GM19463 (cell line): Measurements from ENCODE around the gene PAPSS2.

Source experiments
- ATAC-seq: cut with Tn5 transposase; IDR thresholded peaks from one replicate; pipeline ENCODE4 v1.9.1; 2021; ENCODE audit warnings: mild to moderate bottlenecking, moderate library complexity; ENCODE audit not compliant: unreplicated experiment

Gene PAPSS2

DNA sequence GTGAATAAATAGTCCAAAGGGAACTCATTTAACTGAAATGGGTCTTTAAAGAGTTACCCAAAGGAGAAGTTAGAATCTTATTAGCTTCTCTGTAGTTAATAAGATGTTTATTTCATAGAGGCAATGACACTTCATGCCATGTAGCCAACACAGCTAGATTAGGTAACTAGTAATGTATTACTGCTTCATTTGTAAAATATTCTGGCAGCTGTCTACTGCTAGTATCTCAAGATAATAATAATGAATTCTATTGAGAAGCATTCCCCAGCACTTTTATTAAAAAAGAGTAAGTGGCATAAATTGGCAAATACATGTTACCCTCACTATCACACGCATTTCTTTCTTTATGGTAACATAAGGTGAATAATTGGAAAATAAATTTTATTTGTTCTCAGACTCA, 10.1 kb downstream of the PAPSS2 start:
- no peak for ATAC-seq

DNA sequence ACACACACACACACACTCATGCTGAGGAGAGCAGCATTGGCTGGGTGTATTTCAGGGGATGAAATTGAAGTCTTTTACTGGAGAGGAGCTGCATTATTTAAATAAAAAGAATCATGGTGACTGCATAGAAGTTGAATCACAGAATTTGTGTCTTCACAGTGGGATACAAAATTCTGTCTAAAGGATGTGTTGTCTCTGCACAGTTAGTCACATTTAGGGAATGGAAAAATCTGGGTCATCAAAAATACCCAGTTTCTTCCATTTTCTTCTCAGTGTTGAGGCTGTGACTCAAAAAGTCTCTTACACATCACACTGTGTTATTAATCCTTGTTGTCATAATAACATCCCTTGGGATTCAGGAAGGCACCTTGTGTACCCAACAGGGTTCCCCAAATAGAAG, 10.9 kb downstream of the PAPSS2 start:
- ATAC-seq = no peak

DNA sequence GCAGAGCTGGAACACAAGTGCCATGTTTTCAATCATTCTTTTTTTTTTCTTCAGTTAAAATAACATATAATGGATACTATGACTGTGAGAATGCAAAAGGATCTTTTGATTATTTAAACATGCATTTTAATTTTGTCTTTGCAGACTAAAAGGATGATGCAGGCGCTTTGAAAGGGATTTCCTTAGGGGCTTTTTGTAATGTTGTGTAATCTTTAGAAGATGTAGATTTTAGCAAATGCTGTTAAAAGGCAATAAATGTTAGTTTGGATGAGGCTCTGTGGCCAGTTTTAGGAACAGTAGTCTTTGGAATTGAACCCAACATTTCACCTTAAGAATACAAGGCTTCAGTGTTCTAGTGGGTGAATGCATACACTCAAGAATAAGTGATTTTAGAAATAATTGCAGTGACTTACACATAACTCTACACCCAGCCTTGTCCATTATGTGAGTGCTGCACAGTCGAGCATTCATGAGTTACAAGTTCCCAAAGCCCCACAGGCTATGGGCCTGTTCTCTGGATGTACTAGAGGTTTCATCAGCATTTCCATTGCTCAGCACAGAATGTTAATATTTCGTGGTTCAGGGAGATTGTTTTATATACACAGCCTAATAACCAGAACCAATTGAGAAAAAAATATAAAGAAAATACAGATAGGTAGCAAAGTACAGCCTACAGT, 11.6 kb downstream of the PAPSS2 start:
- ATAC-seq = no peak

DNA sequence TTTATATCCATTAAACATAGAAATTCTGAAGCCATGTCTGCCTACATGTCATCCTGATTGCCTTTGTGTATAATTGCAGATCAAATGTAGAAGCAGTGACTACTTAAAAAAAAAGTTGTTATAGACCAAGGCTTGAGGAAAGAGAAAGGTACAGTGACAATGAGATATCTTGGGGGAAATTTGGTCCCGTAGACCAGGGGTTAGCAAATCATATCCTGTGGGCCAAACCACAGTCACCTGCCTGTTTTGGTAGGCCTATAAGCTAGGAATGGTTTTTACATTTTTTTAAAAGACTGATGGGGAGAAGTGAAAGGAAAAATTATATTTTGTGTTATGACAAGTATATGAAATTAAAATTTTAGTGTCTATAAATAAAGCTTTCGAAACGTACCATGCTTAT, 12.9 kb downstream of the PAPSS2 start:
- no peak for ATAC-seq

DNA sequence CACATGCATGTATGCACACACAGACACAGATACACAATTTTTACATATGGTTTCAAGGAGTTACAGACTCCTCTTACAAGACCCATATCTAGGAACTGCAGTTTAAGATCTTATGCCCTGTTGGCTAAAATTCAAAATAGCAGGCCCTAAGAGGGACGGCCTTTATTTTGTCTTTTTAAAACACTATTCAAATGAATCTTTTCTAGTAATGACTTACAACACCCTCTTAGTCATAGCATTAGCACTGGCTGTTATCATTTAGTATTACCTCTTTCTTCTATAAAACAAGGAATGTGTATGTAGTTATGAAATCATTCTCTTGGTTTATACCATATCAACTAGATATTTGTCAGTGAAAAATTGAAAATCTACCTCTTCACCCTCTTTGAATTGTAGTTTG, 15.3 kb downstream of the PAPSS2 start:
- ATAC-seq = no peak

DNA sequence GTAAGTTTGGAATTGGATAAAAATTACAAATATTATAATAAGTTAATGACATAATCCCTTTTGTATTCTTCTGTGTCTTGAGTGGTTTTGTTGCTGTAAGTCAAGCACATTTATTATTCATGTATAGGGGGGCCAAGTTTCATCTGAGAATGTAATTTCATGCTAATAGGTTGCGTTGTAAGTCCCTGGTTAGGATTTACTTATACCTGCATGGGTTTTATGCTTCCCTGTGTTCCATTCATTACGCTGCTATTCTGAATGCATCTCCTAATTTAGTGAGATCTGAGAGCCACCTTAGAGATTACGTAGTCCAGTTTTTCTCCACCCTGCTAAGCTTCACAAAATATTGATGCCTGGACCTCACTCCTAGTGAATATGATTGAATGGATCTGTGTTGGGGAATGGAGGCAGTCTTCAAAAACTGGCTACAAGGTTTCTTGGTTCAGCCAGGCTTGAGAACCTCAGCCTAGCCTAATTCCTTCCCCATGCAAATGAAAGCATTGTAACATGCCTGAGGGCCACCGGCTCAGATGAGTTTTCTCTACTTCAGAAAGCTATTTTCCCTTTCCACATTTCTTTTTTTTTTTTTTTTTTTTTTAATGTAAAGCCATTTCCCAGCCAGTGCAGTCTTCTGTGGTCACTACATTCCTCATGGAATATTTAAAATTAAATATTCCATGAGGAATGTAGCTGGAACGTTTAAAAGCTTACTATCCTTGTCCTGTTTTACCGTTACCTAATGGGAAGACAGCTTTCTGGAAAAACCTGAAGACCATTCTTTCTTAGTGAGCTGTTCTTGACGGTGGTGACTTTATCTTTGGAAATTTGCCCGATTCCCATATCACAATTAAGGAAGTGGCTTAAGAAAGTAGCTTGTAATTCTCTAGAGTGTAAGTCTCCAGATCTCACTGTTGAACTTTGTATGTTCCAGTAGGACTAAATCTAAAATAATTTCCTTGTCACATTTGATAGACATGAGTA, 16.0 kb downstream of the PAPSS2 start:
- no peak for ATAC-seq

DNA sequence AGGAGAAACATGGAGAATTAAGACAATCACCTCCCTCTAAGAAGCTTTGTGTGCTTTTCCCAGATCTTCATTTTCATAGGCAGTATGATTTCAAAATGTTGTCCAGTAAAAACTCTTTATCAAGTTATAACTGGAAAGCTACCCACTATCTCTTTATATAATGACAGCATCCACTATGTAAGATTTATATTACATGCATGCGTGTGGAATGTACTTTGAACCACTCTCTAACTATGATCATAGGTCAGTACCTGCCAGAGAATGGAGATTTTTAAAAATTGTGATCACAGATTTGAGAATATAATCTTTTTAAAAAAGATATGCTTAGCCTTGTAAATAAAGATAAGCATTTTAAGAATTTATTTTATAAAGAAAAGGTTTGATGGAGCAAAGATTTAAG, 17.9 kb downstream of the PAPSS2 start:
- no peak for ATAC-seq

DNA sequence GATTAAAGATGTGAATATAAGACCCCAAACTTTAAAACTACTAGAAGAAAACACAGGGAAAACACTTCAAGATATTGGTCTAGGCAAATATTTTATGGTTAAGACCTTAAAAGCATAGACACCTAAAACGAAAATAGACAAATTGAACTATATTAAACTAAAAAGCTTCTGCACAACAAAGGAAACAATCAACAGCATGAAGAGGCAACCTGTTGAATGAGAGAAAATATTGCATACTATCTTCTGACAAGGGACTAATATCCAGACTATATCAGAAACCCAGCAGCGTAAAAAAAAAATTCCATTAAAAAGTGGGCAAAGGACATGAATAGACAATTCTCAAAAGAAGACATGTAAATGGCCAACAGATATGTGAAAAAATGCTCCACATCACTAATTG, 18.6 kb downstream of the PAPSS2 start:
- no peak for ATAC-seq

DNA sequence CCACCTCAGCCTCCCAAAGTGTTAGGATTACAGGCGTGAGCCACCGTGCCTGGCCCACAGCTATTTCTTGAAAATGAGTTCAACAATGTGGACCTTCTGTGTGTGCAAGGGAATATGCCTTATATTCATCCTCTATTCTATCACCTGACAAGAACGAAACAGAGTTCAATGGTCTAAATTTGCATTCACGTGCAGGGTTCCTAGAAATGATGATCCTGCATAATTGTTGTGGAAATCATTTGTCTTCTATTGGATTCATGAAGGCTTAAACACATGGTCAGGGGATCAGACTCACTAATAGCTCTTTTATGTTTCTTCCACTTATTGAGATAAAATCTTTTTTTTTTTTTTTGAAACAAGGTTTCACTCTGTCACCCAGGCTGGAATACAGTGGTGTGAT, 23.7 kb downstream of the PAPSS2 start:
- ATAC-seq = no peak

DNA sequence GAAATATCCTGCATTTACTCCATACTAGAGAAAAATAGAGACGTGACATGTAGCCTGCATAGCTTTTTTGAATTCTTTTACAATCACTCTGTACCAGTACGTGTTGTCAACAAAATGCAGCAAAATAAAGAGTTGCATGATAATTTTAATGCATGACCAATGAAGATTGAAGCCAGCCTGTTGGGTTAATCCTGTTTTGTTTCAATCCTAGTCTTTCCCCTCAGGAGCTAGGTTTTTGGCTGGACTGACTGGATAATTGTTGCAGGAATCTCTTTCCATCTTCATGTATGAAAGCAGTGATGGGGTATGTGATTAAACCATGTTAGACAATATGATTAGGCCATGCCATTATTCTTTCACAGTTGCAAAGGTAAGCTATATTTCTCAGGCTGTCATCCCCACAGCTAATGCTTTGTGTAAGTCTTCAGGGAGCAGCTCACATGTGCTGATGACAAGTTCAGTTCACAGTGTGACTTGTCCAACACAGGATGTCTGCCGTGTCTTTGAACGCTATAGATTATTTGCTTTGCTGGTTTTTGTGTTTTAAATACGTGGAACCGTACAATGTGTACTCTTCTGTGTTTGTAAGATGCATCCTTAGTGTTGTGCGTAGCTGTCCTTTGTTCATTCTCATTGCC, 24.4 kb downstream of the PAPSS2 start:
- no peak for ATAC-seq

DNA sequence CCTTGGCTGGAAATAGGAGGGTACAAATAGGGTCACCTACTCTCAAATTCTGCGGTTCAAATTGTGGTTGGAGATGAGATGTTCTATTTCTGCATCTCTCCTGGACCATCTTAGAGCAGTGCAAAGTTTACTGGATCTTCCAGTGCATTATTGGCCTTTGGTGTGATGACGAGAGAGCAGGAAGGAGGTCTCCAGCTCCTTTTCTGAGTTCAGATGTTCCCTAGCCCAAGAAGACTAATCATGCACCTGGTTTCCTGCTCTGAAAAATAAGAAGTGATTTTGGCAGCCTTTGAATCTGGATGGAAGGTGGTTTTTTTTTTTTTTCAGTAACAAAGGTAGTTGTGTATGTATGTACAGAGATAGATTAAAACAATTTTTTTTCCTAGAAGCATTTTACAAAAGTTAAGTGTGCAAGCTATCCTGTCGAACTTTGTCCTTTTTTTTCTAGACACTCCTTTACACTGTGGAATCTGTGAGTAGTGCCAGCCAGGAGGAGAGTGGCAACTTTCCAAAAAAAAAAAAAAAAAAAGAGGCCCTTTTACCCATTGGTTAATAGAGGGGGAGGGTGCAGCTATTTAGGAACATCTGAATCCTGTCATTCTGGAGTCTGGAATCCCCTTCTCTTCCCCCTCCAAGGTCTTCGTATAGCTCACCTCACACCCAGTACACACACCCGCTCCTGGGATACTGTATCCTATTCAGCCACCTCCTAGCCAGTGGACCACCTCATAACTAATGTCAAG, 26.3 kb downstream of the PAPSS2 start:
- no peak for ATAC-seq

DNA sequence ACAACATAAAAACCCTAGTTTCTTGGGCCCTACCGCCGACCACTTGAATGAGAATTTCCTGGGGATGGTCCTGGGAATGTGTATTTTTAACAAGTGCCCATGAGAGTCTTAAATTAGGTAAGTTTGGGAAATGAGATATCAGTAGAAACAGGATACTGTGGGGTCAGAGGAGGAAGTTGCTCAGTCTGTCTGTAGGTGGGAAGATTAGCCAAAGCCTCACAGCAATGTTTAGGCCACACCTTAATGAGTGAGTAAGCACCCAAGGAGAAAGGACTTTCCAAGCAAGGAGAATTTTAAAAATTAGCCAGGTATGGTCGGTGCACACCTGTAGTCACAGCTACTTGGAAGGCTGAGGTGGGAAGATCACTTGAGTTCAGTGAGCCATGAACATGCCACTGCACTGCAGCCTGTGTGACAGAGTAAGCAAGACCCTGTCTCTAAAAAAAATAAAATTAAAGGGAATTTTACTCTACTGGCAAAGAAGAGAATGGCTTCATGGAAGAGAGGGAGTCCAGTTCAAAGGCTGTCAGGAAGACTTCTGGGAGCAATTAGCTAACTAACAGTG, 31.9 kb downstream of the PAPSS2 start:
- ATAC-seq = no peak

DNA sequence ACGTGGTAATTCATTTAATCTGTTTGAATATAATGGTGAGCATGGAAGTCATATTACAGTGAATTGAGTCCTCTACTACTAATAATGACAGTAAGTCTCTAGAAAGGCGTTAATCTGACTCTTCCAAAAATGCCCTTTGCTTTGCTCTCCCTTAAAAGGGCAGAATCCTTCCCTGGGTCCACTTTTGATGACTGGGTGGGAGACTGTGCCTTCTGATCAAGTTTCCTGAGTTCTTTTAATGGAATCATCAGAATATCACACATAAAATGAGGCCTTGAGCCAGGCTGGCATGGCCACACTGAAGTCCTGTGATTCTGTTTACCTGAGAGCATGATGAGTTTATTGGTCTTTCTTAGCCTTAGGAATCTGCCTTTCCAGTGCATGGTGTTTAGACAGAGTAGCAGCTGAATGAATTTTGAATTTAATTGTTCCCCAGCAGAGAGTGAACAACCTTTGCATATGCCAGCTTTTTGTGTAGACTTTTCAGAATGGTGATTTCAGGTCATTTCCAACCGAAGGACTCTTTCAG, 33.3 kb downstream of the PAPSS2 start:
- ATAC-seq = no peak

DNA sequence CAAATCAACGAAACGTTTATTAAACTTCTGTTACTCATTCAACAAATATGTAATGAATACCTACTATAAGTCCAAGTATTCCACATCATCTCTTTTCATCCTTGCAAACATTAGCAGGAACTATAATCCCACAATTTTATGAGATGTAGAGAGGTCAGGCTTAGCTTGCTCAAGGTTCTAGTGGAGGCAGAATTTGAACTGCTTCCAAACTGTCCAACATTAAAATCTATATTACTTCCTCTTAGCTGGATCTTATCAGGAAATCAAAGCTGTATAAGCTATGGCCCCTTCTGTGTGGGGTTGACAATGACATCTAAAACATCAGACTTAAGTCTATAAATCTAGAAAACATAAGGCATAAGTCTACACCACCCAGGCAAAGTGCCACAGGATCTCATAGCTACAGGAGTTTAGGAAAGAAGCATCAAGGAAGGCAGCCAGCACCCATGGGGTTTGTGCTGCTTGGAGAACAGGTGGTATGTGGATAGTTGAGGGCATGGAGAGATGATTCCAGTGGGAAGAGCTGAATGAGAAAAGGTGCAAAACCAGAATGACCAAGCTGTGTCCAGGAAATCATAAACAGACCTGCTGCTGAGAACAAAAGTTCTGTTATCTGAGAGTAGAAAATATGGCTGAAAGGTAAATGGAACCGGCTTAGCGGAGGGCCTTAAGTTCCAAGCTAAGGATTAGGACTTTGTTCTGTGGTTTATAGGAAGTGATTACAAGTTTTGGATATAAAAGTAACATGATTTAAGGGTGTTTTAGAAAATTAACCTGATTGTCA, 34.5 kb downstream of the PAPSS2 start:
- no peak for ATAC-seq

DNA sequence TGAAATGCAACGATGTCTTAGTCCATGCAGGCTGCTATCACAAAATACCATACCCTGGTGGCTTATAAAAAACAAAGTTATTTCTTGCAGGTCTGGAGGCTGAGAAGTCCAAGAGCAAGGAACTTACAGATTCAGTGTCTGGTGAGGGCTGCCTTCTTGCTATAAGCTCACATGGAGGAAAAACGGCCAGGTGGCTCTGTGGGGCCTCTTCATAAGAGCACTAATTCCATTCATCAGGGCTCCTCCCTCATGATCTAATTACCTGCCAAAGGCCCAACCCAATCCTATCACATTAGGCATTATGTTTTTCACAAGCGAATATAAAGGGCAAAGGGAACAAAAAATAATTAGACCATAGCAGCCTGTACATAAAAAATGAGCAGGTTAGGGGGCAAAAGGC, 35.4 kb downstream of the PAPSS2 start:
- no peak for ATAC-seq

DNA sequence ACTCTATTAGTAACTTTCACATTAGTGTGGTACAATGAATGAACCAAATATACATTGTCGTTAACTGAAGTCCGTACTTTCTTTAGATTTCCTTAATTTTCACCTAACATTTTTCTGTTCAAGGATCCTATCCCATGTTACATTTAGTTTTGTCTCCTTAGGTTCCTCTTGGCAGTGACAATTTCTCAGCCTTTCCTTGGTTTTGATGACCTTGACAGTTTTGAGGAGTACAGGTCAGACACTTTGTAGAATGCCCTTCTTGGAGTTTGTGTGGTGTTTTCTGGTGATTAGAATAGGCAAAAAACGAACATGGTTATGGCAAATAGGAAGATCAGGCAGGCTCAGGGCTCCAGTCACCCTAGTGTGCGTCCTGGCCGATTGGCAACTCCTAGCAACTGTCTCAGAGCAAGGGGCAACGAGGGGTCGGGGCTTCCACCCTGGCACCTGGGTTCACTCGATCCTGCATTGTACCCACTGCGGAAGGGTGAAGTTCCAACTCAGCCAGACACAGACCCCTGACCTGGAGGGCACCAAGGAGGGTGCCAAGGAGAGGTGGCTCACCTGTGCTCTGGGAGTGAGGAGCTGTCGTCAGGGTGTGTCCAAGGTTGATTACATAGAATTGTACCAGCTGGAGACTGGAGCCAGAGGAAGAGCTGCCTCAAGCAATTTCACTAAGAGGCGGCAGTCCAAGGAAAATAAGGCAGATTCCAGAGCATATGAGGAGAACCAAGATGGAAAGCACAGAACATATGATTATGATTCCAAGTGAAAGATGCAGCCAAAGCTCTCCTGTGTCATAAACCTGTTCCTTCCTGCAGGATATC, 37.5 kb downstream of the PAPSS2 start:
- ATAC-seq = no peak

DNA sequence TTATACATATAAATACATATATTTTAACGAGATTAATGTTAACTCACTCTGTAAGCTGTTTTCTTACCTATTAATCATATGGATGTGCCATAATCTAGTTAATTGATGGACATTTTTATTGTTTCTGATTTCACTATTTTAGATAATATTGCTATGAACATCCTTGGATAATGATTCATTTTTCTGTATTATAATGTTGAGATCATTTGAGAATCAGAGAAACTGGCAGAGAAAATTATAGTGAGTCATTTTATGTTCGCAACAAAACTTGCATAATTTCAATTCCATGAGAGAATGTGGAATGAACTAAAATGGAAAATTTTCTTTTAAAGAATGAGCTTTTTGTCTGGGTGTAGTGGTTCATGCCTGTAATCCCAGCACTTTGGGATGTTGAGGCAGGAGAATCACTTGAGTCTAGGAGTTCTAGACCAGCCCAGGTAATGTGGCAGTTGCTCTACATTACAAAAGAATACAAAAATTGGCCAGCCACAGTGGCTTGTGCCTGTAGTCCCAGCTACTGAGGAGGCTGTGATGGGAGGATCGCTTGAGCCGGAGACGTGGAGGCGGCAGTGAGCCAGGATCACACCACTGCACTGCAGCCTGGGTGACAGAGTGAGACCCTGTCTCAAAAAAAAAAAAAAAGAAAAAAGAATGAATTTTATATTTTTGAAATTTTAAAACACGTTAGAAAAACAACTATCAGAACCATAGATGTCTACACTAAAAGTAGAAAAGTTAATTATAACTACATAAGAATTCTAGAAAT, 40.5 kb downstream of the PAPSS2 start:
- no peak for ATAC-seq
